SHP77 treated with DMSO at 0.1 percent for 48 hours (cell line): Measurements from ENCODE around the gene HMGCR.
A peak's percentile ranks its signal among the peaks of the same experiment; 100 is the strongest.
"Not testable (repeated sequence)": the region's sequence is repeated elsewhere in the genome, so short reads cannot be mapped to it uniquely, and the experiment has no call there.

Source experiments
- DNase-seq: peaks from one replicate; lab custom pipeline; 2025; lab: John Stamatoyannopoulos, UW

Gene HMGCR

GRCh38 chr5:75336615-75337336 is at the start of gene HMGCR:
Gene HMGCR, plus strand, starts transcription at chr5:75337220. Its CDS starts 5,386 bp downstream, at chr5:75342606.
- DNase-seq = peak; percentile 97

GRCh38 chr5:75291844-75292243 is 45.2 kb upstream of the HMGCR start:
- DNase-seq = not testable (repeated sequence)

DNA sequence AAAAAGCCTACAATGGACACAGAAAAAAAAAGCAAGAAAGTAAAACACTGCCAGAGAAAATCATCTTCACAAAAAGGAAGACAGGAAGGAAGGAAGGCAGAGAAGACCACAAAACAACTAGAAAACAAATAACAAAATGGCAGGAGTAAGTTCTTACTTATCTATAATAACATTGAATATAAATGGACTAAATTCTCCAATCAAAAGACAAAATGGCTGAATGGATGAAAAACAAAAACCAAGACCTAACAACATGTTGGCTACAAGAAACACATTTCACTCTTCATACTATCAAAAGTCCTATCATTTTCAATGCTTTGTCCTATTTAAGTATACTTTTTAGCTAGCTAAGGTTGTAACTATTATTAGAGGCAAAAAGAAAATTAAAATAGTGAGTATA is 36.9 kb upstream of the HMGCR start:
- no peak for DNase-seq

DNA sequence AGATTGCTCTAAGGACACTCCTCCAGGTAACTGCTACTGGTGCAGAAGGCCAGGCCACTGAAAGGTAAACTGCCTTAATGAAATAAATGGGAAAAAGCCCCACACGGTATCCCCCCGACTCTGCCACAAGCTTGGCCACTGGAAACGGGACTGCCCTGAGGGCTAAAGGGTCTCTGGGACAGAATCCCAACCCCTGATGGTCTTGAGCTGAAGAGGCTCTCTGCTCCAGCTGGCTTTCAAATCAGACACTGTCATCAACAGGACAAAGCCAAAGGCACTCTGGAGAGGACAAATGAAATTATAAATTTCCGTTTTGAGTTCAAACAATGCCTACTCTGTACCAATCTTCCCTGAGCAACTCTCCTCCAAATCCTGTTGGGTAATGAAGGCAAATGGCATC is 33.6 kb upstream of the HMGCR start:
- DNase-seq = no peak

- DNase-seq = not testable (repeated sequence)
These were observed 32.5 kb upstream of the HMGCR start for GRCh38 chr5:75304486-75304885.

GRCh38 chr5:75306746-75307145 is 30.3 kb upstream of the HMGCR start:
- no peak for DNase-seq

DNA sequence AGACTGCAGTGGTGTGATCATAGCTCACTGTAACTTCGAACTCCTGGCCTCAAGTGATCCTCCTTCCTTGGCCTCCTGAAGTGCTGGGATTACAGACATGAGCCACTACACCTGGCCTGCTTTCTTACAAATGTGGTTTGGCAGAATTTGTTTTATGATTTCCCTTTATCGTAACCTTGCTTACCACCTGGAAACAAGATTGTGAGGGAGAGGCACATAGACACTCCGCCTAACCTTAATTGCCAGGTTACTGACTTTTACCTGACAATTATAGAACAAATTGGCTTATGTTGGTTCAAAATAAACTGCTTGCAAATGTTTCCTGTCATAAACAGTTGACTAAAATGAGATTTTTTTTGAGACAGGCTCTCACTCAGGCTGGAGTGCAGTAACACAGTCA is 26.8 kb upstream of the HMGCR start:
- no peak for DNase-seq

DNA sequence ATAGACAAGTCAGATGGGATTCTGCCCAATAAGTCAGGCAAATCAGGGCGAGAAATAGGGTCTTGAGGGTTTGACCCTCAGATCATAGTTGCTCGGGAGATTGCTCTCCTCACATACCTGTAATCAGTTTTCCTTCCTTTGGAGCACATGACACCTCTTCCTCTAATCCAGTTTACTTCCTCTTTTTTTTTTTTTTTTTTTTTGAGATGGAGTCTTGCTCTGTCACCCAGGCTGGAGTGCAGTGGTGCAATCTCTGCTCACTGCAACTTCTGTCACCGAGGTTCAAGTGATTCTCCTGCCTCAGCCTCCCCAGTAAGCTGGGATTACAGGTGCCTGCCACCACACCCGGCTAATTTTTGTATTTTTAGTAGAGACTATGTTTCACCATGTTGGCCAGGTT is 17.9 kb upstream of the HMGCR start:
- not testable (repeated sequence) for DNase-seq

DNA sequence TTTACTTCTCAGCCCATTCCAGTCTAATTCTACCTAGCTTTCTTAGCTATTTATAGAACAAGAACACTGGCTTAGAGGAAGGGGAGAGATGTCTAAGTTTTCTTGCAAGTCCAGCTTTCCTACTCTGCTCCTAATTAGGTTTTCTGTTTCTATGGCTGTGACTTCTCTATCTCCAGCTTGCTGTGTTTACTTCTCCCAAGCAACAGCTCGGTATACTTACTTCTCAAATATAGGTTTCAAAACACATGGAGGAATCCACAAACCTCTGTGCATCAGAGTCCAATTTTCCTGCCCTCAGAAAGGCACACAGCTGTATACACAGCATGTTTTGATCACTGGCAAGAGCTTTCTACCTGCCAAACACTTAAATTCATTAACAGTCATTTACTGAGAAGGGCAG is 17.4 kb upstream of the HMGCR start:
- DNase-seq = no peak

DNA sequence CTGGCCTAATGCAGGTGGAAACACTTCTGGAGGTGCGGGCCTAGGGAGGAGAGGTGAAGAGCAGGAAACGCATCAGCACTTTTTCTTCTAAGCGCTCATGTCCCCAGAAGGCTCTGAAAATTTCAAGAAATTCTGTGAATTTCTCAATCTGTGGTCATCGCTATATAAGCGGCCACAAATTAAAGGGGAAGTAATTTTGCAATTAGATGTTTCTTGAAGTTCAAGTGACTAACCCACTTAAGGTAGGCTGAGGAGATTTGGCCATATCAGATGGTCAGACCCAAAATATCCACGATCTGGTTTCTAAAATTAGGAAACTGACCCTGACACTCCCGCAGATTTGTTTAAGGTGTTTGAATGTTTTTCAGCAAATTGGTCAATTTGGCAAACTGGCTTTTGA is 16.6 kb upstream of the HMGCR start:
- no peak for DNase-seq

DNA sequence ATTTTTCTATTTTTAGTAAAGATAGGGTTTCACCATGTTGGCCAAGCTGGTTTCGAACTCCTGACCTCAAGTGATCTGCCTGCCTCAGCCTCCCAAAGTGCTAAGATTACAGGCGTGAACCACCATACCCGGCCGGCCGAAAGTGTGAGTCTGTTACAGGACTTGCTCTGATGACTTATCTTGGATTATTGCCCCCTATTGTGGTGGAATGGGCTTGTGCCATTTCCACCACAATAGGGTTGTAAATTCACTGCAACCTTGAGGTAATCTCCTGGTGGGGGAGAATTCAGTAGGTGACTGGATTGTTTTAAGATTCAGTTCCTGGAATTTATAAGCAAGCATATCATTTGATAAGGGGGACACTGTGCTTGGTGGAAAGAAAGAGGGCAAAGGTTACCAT is 15.0 kb upstream of the HMGCR start:
- no peak for DNase-seq

DNA sequence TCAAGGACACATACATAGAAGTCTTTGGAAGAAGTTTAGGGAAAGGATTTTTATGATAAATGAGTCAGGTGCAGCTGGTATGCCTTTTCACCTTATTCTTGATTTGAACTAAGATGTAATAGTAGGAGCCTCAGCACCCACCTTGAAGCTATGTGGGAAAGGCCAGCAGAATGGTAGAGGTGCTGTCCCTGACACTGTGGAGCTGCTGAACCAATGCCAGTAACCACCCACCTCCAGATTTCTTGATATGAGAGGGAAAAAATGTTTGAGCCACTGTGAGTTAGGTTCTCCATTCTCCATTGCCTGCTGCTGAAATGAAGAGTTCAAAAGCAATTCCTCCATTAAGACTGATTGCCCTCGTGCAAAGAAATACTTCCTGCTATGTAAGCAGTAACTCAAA is 12.2 kb upstream of the HMGCR start:
- DNase-seq = no peak

GRCh38 chr5:75325242-75325641 is 11.8 kb upstream of the HMGCR start:
- no peak for DNase-seq

DNA sequence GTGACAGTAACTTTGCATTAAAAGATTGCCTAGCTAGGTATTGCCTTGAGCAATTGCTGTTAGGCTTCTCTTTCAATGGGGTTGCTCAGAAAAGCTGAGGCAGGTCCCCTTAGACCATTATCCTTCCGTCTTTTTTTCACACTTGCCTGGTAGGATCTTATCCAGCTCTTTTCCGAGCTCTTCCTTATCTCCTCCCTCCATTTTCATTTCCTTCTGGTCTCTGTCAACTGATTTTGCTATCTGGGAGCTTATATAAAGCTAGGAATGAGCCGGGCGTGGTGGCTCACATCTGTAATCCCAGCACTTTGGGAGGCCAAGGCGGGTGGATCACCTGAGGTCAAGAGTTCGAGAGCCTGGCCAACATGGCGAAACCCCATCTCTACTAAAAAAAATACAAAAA is 6.6 kb upstream of the HMGCR start:
- DNase-seq = no peak

- DNase-seq = no peak
These were observed 5.6 kb upstream of the HMGCR start for GRCh38 chr5:75331095-75332090.

GRCh38 chr5:75333759-75334158 is 3.3 kb upstream of the HMGCR start:
- DNase-seq = not testable (repeated sequence)

- DNase-seq = not testable (repeated sequence)
These were observed 2.6 kb upstream of the HMGCR start for GRCh38 chr5:75334413-75334812.

- no peak for DNase-seq
These were observed 1.5 kb upstream of the HMGCR start for GRCh38 chr5:75335486-75335885.

DNA sequence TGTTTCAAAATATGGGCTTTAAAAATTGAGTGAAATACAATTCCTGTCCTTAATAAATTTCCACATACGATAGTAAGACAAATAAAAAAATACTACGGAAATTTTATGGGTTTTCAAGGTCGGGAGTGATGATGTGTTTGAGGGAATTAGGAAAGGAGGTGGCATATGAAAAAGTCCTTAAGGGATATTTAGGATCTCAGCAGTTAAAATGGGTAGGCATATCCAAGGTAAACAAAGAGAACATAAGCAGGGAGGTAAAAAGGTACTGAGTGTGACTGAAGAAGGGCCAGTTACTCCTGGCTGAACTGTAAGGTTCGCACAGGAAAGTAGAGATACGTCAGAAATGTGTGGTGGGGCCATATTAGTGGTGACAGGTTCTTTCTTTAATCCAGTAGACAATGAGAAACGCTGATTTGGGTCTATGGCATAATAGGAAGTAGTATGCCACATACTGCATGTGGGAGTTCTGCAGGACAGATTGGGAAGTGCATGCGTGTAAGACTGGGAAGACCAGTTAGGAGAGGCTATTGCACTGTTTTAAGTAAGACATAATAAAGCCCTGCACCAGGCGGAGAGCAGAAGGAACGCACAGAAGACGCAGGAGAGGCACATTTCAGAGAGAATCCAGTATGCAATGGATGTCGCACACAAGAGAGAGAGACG is 937 bp upstream of the HMGCR start:
- DNase-seq = peak; percentile 66

- no peak for DNase-seq
These were observed 474 bp downstream of the HMGCR start for GRCh38 chr5:75337366-75338021.

DNA sequence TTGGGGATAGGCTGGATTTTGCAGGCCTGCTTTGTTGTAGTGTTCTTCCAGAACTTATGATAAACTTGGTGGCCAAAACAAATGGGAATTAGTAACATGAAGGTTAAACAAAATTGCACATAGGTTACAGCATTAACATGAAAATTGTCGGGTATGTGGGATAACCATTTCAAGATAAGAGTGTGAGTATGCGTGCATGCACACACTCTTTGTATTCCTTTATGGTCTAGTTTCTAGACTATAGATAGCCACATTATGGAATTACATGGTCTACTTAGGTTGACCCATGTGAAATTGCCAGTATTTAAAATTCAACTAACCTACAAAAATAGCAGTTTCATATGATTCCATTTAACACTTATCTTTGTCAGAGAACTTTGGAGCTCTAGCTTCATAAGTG is 1.4 kb downstream of the HMGCR start:
- no peak for DNase-seq
